Measurements from ENCODE around the gene CENPP.
A peak's percentile ranks its signal among the peaks of the same experiment; 100 is the strongest.
"Not testable (repeated sequence)": the region's sequence is repeated elsewhere in the genome, so short reads cannot be mapped to it uniquely, and the experiment has no call there.

Gene CENPP

GRCh38 chr9:92616655-92617111 is 290.9 kb downstream of the CENPP start:
- DNase-seq (ENCODE audit: low spot score), result no peak

GRCh38 chr9:92617195-92617813 is 291.6 kb downstream of the CENPP start:
- no peak for DNase-seq (ENCODE audit: low spot score)

GRCh38 chr9:92617951-92618510 is 292.3 kb downstream of the CENPP start:
- no peak for DNase-seq (ENCODE audit: low spot score)

DNA sequence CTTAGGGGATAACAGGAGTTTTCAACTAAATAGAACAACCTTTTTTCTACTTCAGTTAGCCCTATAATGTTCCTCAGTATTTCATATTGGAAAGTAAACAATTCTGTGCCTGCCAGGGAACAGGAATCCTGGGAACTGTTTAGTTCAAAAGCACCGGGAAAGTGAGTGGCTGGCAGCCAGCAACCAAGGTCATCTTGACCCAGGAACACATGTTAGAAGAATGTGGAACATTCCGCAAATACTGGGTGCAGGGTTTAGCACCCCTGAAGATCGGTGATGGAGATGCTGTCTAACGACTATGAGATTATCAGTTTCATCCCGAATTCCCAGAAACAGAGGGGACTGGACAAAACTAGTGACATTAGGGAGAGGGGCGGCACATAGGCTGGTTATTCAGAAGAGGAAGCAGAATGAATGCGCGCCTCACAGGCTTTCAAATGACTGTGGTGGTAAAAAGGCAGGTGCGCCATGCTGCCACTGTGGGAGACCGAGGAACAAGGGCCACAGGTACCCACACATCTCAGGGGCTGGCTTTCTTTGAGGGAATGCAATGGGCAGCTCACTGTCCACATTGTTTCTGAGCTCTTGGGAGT is 293.0 kb downstream of the CENPP start:
- no peak for DNase-seq (ENCODE audit: low spot score)

DNA sequence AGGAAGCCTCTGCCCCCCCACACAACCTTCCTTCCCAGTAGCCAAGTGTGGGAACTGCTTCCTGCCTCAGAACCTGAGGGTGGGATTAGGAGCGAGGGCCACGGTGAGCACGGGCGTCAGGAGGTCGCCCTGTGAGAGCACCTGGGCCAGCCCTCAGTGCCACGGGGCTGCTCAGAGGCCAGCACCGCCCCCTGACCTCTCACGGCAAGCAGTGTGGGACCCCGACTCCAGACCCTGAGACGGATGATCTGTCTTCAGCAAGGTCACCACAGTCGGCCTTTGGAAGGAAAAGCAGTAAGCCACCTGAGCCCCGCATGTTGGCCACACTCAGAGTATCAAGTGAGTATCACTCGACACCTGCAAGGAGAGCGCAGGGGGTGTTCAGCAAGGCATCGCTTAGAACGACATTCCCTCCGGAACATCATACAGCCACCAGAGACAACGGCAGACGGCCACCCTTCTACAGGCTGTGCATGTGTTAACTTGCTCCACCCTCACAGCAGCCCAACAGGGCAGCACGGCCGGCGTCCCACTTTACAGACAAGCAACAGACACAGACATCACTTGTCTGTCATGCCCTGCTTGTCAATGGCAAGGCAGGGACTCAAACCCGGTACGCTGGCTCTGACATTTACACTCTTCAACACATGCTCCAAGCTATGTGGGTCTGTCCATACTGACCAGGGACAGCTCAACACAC is 294.0 kb downstream of the CENPP start:
- no peak for DNase-seq (ENCODE audit: low spot score)

GRCh38 chr9:92620845-92621244 is 295.1 kb downstream of the CENPP start:
- DNase-seq (ENCODE audit: low spot score), result no peak

DNA sequence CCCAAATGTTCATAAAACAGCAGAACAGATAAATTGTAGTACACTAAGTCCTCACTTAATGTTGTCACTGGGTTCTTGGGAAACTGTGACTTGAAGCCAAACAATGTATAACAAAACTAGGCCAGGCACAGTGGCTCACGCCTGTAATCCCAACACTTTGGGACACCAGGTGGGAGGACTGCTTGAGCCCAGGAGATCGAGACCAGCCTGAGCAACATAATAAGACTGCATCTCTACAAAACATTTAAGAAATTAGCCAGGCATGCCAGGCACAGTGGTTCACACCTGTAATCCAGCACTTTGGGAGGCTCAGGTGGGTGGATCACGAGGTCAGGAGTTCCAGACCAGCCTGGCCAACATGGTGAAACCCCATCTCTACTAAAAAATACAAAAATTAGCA is 298.2 kb downstream of the CENPP start:
- DNase-seq (ENCODE audit: low spot score), result not testable (repeated sequence)

- DNase-seq (ENCODE audit: low spot score), result no peak
These were observed 300.7 kb downstream of the CENPP start for GRCh38 chr9:92626484-92626883.

- no peak for DNase-seq (ENCODE audit: low spot score)
These were observed 301.9 kb downstream of the CENPP start for GRCh38 chr9:92627651-92628050.

GRCh38 chr9:92631452-92632343 is 305.9 kb downstream of the CENPP start:
- no peak for DNase-seq (ENCODE audit: low spot score)

DNA sequence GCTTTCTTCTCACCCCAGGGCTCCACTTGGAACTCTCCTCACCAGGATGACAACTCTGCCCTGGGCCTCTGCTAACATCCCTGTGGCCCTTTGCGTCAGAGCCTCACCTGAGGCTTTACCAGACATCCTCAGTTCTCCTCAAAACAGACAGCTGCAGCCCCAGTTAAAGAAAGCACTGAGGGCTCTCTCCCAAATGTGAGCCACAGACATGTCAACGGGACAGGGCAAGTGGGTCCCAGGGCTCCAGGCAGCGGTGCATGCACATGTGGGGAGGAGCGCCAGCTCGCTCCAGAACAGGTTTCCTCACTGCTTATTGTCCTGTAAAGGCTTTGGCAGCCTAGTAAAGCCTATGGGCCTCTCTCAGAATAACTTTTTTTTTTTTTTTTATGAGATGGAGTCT is 306.9 kb downstream of the CENPP start:
- no peak for DNase-seq (ENCODE audit: low spot score)

DNA sequence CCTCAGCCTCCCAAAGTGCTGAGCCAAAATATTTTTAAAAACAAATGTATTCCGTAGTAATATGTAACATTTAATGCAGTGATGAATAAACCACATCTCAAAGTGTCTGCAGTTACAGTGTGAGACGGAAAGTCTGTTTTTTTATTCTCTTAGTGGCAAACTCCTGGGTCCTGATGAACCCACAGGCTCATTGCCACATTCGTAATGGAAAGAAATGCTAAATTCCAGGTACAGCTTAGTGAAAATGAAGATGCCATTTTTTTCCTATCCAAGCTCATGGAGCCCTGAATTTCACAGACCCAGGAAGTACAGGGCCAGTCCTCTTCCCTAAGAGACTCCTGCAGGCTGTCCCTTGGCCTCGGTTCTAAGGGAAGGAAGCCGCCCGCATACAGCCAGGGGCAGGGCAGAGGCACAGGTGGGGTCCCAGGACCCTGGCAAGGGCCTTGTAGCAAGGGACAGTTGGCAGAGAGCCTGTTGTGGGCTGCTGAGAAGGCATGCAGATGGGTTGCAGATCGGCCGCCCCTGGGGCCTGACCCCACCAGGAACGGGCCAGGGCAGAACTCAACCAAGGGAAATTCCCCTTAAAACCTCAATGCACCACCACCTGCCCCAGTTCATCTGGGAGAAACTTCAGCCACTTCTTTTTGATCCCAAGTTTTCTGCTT is 308.0 kb downstream of the CENPP start:
- DNase-seq (ENCODE audit: low spot score), result no peak

DNA sequence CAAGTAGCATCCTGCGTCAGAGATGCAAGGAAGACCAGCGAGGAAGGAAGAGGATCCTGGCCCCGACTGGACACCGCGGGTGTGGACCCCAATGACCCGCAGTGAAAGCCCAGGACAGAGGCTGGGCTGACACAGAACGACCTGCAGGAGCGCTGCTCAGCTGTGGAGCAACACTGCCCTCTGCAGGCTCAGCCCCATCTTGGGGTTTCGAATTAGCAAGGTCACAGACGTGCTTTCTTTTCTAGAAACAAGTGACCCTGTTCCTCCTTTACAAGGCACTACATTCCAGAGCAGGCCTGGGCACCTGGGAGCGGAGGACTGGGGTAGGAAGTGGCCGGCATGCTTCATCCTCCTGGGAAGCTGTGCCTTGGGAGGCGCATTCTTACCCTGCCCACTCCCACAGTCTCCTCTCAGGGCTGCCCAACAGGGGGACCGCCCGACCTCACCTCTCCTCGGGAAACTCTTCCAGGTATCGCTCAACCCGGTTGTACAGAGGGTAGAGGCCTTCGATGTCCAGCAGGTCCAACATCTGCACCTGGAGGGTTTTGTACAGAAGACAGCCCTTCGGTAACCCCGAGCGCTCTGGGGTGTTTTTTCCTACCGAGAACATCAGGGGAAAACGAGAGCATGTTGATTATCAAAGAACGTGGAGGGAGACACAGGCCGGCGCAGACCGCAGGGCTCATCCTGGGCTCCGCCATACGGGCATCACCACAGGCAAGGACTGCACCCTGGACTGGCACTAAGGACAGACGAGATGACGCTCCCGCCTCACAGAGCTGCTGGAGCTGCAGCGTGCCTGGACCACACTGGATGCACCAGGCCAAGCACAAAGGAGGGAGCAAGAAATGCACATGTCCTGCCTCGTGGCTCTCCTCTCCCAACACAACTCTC is 309.2 kb downstream of the CENPP start:
- DNase-seq (ENCODE audit: low spot score), result peak; percentile 90

GRCh38 chr9:92635760-92636159 is 310.0 kb downstream of the CENPP start:
- DNase-seq (ENCODE audit: low spot score), result no peak

GRCh38 chr9:92636627-92637026 is 310.9 kb downstream of the CENPP start:
- DNase-seq (ENCODE audit: low spot score), result no peak

GRCh38 chr9:92637326-92637725 is 311.6 kb downstream of the CENPP start:
- no peak for DNase-seq (ENCODE audit: low spot score)

GRCh38 chr9:92637886-92638620 is 312.3 kb downstream of the CENPP start:
- no peak for DNase-seq (ENCODE audit: low spot score)

GRCh38 chr9:92638621-92639101 is 312.9 kb downstream of the CENPP start:
- DNase-seq (ENCODE audit: low spot score), result no peak

DNA sequence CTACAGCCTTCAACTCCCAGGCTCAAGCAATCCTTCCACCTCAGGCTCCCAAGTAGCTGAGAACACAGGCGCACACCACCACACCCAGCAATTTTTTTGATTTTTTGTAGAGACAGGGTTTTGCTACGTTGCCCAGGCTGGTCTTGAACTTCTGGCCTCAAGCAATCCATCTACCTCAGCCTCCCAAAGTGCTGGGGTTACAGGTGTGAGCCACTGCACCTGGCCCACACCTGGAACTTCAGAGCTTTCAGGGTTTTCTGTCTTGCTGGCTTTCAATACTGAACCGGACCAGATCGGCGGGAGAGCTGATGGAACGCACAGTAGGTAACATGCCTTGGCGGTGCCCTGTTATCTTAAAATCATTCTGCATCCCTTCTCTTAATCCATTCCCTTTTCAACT is 313.4 kb downstream of the CENPP start:
- no peak for DNase-seq (ENCODE audit: low spot score)

All from GM03348 (cell line).